HL-60 (cell line): ENCODE results near the gene HOXB3.

Experiments
- CTCF ChIP-seq: IDR thresholded peaks from one replicate; pipeline ENCODE4 v1.5.1; 2011; ENCODE audit warnings: low read length, control low read depth, inconsistent platforms; ENCODE audit not compliant: insufficient read depth
- POLR2AphosphoS5 ChIP-seq: IDR thresholded peaks from 2 replicates; pipeline ENCODE4 v1.6.1; 2012; ENCODE audit warnings: low read depth
- REST ChIP-seq: IDR thresholded peaks from 2 replicates; pipeline ENCODE4 v1.6.1; 2012; ENCODE audit warnings: low read depth; ENCODE audit not compliant: insufficient replicate concordance
- SPI1 ChIP-seq: IDR thresholded peaks from 2 replicates; pipeline ENCODE4 v1.6.1; 2012; ENCODE audit warnings: low read depth, mild to moderate bottlenecking, borderline replicate concordance

GRCh38 chr17:48559840-48560817 is 29.9 kb downstream of the HOXB3 start:
- TF ChIP-seq CTCF (no peak), SPI1 (no peak), POLR2AphosphoS5 (no peak), REST (no peak)
